ENCODE data around the gene IVD.

IVD gene

GRCh38 chr15:40412095-40412759 lies 6.6 kb downstream of the IVD start:
- TF ChIP-seq PPARA (CRISPR knock-in tag; IDR thresholded peaks at IDR 0.05; ENCODE audit: borderline replicate concordance), result no peak
- no peak for TF ChIP-seq TSHZ2 (CRISPR knock-in tag; IDR thresholded peaks at IDR 0.05)
- no peak for TF ChIP-seq ZNF565 (CRISPR knock-in tag; conservative IDR thresholded peaks at IDR 0.05; ENCODE audit: low read depth)
- TF ChIP-seq RARB (CRISPR knock-in tag; IDR thresholded peaks at IDR 0.05), result no peak
- TF ChIP-seq, protein P1, sequence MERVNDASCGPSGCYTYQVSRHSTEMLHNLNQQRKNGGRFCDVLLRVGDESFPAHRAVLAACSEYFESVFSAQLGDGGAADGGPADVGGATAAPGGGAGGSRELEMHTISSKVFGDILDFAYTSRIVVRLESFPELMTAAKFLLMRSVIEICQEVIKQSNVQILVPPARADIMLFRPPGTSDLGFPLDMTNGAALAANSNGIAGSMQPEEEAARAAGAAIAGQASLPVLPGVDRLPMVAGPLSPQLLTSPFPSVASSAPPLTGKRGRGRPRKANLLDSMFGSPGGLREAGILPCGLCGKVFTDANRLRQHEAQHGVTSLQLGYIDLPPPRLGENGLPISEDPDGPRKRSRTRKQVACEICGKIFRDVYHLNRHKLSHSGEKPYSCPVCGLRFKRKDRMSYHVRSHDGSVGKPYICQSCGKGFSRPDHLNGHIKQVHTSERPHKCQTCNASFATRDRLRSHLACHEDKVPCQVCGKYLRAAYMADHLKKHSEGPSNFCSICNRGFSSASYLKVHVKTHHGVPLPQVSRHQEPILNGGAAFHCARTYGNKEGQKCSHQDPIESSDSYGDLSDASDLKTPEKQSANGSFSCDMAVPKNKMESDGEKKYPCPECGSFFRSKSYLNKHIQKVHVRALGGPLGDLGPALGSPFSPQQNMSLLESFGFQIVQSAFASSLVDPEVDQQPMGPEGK (CRISPR knock-in tag; IDR thresholded peaks at IDR 0.05; ENCODE audit: borderline replicate concordance), result no peak
- ATAC-seq, result no peak

DNA sequence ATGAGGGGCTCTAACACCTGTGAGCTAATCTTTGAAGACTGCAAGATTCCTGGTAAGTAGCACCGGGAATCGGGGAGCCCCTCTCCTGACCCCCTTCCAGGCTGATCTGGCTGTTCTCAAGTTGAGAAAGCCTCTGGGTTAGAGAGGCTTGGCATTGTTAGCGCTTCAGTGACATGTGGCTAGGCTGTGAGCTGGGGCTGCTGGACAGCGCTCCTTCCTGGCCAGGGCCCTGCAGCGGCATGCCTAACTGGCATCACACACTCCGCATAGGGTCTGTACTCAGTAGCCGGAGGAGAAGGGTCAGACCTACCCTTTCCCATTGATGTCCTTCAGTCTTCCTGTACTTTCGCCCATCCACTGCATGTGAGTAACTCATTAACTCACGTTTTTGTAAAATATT lies 7.4 kb downstream of the IVD start:
- TF ChIP-seq TOX (CRISPR knock-in tag; IDR thresholded peaks at IDR 0.05; ENCODE audit: borderline replicate concordance) (no peak), PPARA (CRISPR knock-in tag; IDR thresholded peaks at IDR 0.05; ENCODE audit: borderline replicate concordance) (no peak), TCF4 (CRISPR knock-in tag; IDR thresholded peaks at IDR 0.05; ENCODE audit: borderline replicate concordance) (no peak), ZNF70 (CRISPR knock-in tag; IDR thresholded peaks at IDR 0.05) (no peak)
- TF ChIP-seq, protein P1 (CRISPR knock-in tag; IDR thresholded peaks at IDR 0.05; ENCODE audit: borderline replicate concordance), result no peak
- TF ChIP-seq, protein P2, sequence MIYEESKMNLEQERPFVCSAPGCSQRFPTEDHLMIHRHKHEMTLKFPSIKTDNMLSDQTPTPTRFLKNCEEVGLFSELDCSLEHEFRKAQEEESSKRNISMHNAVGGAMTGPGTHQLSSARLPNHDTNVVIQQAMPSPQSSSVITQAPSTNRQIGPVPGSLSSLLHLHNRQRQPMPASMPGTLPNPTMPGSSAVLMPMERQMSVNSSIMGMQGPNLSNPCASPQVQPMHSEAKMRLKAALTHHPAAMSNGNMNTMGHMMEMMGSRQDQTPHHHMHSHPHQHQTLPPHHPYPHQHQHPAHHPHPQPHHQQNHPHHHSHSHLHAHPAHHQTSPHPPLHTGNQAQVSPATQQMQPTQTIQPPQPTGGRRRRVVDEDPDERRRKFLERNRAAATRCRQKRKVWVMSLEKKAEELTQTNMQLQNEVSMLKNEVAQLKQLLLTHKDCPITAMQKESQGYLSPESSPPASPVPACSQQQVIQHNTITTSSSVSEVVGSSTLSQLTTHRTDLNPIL (CRISPR knock-in tag; IDR thresholded peaks at IDR 0.05; ENCODE audit: low read depth), result no peak
- no peak for ATAC-seq

DNA sequence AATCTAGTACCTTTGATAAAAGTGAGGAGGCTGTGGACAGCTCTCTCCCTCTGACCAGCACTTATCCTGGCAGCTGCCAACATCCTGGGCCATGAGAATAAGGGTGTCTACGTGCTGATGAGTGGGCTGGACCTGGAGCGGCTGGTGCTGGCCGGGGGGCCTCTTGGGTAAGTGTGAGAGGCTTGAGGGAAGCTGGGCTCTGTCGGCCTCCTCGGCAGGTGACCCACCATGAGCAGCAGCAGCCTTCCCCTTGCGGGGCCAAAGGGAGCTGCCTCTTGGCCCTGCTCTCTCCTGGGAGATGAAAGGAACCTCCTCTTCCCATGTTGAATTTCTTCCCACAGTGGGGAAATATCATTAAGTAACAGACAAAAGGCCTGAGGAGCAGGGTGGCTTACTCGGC lies 9.2 kb downstream of the IVD start:
- TF ChIP-seq ZNF8 (CRISPR knock-in tag; IDR thresholded peaks at IDR 0.05), result no peak
- TF ChIP-seq ISL1 (CRISPR knock-in tag; IDR thresholded peaks at IDR 0.05), result no peak
- TF ChIP-seq, protein P1 (CRISPR knock-in tag; IDR thresholded peaks at IDR 0.05; ENCODE audit: borderline replicate concordance), result no peak
- no peak for TF ChIP-seq ZC3H10 (CRISPR knock-in tag; IDR thresholded peaks at IDR 0.05)
- TF ChIP-seq, protein P3, sequence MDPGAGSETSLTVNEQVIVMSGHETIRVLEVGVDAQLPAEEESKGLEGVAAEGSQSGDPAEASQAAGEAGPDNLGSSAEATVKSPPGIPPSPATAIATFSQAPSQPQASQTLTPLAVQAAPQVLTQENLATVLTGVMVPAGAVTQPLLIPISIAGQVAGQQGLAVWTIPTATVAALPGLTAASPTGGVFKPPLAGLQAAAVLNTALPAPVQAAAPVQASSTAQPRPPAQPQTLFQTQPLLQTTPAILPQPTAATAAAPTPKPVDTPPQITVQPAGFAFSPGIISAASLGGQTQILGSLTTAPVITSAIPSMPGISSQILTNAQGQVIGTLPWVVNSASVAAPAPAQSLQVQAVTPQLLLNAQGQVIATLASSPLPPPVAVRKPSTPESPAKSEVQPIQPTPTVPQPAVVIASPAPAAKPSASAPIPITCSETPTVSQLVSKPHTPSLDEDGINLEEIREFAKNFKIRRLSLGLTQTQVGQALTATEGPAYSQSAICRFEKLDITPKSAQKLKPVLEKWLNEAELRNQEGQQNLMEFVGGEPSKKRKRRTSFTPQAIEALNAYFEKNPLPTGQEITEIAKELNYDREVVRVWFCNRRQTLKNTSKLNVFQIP (CRISPR knock-in tag; IDR thresholded peaks at IDR 0.05; ENCODE audit: borderline replicate concordance, low read depth), result no peak
- TF ChIP-seq ZNF565 (CRISPR knock-in tag; conservative IDR thresholded peaks at IDR 0.05; ENCODE audit: low read depth), result no peak
- no peak for TF ChIP-seq OSR1 (CRISPR knock-in tag; IDR thresholded peaks at IDR 0.05)
- TF ChIP-seq ZFP3 (CRISPR knock-in tag; IDR thresholded peaks at IDR 0.05), result no peak
- TF ChIP-seq SNAI2 (CRISPR knock-in tag; IDR thresholded peaks at IDR 0.05), result no peak
- no peak for TF ChIP-seq ESRRG (CRISPR knock-in tag; IDR thresholded peaks at IDR 0.05)
- TF ChIP-seq ZNF70 (CRISPR knock-in tag; IDR thresholded peaks at IDR 0.05), result no peak
- no peak for TF ChIP-seq TSHZ2 (CRISPR knock-in tag; IDR thresholded peaks at IDR 0.05)
- TF ChIP-seq BACH2 (CRISPR knock-in tag; IDR thresholded peaks at IDR 0.05; ENCODE audit: borderline replicate concordance), result no peak
- ATAC-seq, result no peak
